ENCODE data around the gene RPL18A. TPM values are rescaled to one million over a fixed set of nuclear protein-coding genes. Genes with fewer than 3 reads are reported as not detected.

The RPL18A gene
- total RNA-seq, 2 donors from 2014 or later, result 1,406 to 1,485 TPM

DNA sequence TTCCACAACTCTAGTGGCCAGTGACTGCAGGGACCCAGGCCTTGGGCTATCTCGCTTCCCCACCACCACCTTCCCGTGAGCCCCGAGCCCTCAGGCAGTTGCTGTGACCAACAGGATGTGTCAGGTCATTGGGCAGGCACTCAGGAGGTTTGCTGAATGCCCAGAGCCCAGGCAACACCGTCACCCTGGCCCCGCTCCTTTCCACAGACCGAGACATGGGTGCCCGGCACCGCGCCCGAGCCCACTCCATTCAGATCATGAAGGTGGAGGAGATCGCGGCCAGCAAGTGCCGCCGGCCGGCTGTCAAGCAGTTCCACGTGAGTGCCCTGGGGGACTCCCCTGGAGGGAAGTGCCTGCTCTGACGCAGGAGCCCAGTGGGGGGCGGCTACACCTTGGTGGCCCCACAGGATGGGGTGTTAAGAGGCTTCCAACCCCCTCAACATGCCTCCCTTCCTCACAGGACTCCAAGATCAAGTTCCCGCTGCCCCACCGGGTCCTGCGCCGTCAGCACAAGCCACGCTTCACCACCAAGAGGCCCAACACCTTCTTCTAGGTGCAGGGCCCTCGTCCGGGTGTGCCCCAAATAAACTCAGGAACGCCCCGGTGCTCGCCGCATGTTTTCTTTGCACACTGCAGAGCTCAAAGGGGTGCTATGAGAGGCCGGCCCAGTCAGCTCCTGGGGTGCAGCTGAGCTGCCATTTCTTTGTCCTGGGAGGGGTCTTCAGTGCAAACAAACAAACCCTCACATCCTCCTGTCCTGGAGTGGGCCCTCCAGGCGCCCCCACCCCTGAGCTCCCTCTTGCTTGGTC is 3.2 kb downstream of the RPL18A start:
- no peak for ATAC-seq
- no peak for DNase-seq
- intact Hi-C loops (cut with DNase I, micrococcal nuclease), result loop anchor here in 1 of 2 donors (10.0 kb wide), 1 partner anchor 62 kb away; no protein-coding TSS in a partner anchor

DNA sequence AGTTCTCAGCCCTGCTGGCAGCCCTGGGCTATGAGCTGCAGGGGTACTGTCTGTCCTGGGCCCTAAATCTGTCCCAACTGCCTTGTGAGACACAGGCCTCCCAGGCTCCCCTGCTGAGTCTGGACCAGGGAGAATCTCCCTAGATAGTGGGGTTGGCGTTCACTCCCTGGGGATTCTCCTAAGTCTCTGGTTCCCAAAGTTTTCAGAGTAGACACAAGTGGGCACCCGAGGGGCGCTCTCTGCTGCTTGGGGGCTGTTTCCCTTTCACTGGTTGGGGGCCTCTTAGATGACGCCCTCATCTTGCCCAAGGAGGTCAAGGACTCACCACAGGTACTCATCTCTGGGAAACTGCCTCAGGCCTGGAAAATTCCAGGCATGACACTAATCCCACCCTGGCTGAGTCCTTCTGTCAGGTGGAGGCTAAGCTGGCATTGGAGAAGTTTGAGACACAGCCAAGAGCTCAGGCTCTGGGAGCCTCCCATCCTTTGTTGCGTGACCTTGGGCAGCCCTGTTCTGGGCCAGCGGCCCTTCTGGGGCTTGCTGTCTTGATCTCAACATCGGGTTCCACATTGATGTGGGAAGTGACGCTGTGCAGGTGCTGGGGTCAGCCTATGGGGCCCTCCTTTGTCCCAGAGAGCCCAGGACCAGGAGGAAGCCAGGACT is 3.9 kb downstream of the RPL18A start:
- intact Hi-C loops (cut with DNase I, micrococcal nuclease), result loop anchor here in 1 of 2 donors (10.0 kb wide), 1 partner anchor 61 kb away; no protein-coding TSS in a partner anchor
- ATAC-seq (no peak), DNase-seq (no peak)

DNA sequence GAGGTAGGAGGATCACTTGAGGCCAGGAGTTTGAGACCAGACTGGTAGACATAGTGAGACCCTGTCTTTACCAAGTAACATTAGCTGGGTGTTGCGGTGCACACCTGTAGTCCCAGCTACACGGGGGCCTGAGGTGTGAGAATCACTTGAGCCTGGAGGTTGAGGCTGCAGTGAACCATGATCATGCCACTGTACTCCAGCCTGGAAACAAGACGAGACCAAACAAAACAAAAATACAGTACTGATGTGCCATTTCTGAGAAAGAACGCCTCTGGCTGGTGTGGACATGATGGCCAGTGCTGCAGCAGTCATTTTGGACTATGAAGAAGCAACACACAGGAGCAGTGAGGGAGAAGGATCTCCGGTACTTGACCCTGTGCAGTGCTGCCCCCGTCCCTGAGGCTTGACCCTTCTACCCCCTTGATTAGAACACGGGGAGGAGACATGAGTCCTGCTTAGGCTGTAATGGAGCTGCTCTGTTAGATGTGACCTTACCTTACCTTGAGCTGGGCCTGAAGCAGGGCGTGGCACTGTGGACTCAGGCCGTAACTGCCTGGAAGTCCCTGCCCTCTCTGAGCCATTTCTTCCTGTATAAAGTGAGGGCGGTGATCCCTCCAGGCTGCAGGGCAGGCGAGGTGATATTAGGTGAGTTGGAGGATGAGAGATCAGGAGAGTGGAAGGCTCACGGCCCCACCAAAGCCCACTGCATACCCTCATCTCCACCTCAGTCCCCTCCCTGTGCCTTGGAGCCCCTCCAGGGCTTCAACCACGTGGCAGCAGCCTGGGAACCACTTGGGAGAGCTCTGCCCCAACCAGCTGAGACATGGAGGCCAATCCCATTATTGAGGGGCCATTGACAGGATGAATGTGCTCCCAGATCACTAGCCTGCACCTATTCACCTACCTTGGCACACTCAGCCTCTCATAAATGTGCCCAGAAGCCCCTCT is 5.9 kb downstream of the RPL18A start:
- ATAC-seq (peak; percentile 90), DNase-seq (peak; percentile 82 to 88)
- intact Hi-C loops (cut with DNase I, micrococcal nuclease), result loop anchor here (5.0 to 10.0 kb wide), 2 partner anchors 59 to 67 kb away; partner anchors contain the start of gene CCDC124 (in 1 of the 2)

DNA sequence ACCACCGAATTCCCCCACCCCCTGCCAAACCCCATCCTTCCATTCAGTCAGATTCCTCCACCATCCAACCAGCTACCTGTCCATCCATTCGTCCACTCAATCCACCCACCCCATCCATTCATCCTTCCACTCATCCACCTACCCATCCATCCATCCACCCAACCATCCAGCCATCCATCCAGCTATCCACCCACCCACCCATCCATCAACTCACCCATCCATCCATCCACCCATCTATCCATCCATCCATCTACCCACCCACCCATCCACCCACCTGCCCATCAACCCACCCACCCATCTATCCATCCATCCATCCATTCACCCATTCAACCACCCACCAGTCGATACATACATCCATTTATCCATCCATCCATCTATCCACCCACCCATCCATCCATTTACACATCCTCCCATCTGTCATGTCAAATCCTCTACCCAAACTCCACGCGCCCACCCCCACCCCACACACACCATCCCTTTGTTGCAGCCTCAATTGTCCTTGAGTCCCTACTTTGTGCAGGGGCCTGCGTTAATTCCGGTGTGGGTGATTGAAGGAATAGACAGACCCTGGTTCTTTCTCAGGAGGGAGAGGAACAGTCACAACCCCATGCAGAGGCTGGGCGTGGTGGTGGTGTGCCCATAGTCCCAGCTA is 6.7 kb downstream of the RPL18A start:
- ATAC-seq (no peak), DNase-seq (no peak)
- intact Hi-C loops (cut with DNase I, micrococcal nuclease), result loop anchor here (5.0 to 10.0 kb wide), 2 partner anchors 58 to 66 kb away; partner anchors contain the start of gene CCDC124 (in 1 of the 2)

DNA sequence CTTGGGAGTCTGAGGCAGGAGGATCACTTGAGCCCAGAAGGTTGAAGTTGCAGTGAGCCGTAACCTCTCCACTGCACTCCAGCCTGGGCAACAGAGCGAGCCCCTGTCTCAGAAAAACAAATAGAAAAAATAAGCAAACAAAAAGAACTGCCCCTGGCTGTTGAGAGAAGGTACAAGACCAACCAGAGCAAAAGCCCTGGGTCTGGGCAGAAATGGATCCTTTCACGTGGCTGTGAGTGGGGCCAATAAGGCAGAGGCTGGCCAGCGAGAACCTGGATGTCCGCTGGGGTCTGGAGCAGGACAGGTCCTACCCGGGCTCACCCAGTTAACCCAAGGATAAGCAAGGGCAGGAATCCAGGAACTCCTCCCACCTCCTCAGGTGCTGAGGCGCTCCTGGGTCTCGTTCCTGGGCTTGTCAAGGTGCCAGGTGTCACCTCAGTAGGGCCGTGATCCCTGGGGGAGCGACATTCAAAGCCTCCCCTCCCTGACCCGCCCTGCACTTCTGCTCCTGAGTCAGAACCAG is 7.3 kb downstream of the RPL18A start:
- intact Hi-C loops (cut with DNase I, micrococcal nuclease), result loop anchor here (5.0 to 10.0 kb wide), 2 partner anchors 58 to 65 kb away; partner anchors contain the start of gene CCDC124 (in 1 of the 2)
- DNase-seq (no peak), ATAC-seq (no peak)

DNA sequence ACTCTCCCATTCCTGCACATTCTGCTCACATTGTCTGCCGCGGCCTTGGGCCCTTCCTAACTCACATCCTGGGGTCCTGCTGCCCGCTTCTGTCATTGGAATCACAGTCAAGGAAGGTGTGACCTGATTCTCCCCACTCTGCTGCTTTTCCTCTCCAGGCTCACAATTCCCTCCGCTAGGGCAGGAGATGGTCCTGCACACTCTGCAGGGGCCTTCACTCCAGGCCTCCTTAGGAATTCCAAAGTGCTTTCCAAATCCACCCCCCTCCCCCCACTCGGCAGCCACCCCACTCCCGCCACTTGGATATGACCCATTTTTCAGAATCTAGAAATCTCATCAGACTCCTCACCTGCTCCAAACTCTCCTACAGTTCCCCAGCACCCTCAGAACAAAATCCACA is 9.0 kb downstream of the RPL18A start:
- intact Hi-C loops (cut with DNase I, micrococcal nuclease), result loop anchor here (5.0 to 10.0 kb wide), 2 partner anchors 56 to 64 kb away; partner anchors contain the start of gene CCDC124 (in 1 of the 2)
- ATAC-seq (no peak), DNase-seq (no peak)

DNA sequence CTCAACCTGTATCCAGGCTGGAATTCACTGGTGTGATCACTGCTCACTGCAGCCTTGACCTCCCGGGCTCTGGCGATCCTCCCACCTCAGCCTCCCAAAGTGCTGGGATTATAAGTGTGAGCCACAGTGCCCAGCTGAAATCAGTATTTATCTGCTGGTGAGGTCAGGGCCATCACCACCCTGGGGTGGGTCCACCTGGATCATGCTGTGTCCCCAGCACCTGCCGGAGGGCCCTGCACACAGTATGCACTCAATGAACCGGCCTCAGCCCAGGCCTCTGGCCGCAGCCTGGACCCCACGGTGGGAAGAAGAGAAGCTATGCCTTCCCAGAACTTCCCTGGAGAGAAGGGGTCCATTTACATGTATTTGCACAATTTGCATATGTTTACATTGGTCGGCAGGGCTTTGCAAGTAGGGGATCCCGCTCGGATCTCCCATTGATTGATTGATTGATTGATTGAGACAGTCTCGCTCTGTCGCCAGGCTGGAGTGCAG is 9.5 kb downstream of the RPL18A start:
- intact Hi-C loops (cut with DNase I, micrococcal nuclease), result loop anchor here (5.0 to 10.0 kb wide), 2 partner anchors 56 to 63 kb away; partner anchors contain the start of gene CCDC124 (in 1 of the 2)
- ATAC-seq (no peak), DNase-seq (no peak)

DNA sequence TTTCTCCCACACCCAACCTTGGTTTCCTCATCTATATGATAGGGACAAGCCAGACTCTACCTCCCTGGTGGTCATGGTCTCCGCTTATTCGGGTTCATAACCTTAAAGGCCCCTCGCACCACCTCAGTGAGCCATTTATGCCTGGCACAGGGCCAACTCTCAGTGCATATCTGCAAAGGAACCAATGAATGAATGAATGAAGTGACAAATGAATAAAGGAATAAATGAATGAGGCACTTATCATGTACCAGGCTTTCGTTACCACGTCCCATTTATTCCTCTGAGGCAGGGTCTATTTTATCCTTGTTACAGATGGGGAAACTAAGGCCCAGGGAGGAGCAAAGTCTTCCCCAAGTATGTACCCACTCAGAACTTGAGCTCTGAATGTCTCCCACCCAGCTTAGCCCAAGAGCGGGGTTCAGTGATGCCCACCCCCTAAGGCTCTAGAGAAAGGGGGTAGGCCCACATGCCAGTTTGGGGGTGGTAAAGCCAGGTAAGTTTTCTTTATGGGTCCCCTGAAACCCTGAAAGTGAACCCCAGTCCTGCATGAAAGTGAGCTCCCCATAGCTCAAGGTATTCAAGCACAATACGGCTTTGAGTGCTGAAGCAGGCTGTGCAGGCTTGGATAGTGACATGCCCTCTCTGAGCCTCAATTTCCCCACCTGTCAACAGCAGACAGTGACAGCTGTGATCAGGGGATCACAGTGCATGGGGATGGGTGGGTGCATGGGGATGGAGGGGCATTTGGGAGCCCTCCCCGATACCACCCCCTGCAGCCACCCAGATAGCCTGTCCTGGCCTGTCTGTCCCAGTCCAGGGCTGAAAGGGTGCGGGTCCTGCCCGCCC is 11.5 kb downstream of the RPL18A start:
- DNase-seq (no peak), ATAC-seq (no peak)
- intact Hi-C loops (cut with DNase I, micrococcal nuclease), result no loop called here

DNA sequence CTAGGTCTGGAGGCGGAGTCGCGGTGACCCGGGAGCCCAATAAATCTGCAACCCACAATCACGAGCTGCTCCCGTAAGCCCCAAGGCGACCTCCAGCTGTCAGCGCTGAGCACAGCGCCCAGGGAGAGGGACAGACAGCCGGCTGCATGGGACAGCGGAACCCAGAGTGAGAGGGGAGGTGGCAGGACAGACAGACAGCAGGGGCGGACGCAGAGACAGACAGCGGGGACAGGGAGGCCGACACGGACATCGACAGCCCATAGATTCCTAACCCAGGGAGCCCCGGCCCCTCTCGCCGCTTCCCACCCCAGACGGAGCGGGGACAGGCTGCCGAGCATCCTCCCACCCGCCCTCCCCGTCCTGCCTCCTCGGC is 12.2 kb downstream of the RPL18A start, which contains the start of gene SLC5A5:
Gene SLC5A5 (plus strand): TSS at position 68 of the 373 bp plus-strand sequence. CDS start 375 bp downstream, outside the sequence.
- ATAC-seq, result no peak
- intact Hi-C loops (cut with DNase I, micrococcal nuclease), result no loop called here

DNA sequence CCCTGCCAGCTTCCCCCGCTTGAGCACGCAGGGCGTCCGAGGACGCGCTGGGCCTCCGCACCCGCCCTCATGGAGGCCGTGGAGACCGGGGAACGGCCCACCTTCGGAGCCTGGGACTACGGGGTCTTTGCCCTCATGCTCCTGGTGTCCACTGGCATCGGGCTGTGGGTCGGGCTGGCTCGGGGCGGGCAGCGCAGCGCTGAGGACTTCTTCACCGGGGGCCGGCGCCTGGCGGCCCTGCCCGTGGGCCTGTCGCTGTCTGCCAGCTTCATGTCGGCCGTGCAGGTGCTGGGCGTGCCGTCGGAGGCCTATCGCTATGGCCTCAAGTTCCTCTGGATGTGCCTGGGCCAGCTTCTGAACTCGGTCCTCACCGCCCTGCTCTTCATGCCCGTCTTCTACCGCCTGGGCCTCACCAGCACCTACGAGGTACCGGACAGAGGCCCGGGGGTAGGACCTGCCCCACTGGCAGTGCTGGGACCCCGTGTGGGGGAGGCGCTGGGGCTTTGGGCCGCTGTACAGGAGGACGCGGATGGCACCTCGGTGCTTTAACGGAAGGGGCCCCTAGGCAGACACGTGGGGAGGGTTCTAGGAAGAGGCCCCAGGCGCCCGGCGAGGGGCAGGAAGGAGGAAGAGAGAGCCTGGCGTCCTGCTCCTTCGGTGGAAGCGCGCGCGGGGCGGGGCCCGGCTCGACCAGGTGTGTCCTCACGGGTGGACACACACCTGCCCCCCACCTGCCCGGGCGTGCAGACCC is 12.7 kb downstream of the RPL18A start:
- peak in 1 of 2 donors; percentile 41 for DNase-seq
- intact Hi-C loops (cut with DNase I, micrococcal nuclease), result no loop called here
- peak; percentile 34 for ATAC-seq

More for the DNA sequence above, 12.2 kb downstream of the RPL18A start, which contains the start of gene SLC5A5:
- DNase-seq, result no peak

DNA sequence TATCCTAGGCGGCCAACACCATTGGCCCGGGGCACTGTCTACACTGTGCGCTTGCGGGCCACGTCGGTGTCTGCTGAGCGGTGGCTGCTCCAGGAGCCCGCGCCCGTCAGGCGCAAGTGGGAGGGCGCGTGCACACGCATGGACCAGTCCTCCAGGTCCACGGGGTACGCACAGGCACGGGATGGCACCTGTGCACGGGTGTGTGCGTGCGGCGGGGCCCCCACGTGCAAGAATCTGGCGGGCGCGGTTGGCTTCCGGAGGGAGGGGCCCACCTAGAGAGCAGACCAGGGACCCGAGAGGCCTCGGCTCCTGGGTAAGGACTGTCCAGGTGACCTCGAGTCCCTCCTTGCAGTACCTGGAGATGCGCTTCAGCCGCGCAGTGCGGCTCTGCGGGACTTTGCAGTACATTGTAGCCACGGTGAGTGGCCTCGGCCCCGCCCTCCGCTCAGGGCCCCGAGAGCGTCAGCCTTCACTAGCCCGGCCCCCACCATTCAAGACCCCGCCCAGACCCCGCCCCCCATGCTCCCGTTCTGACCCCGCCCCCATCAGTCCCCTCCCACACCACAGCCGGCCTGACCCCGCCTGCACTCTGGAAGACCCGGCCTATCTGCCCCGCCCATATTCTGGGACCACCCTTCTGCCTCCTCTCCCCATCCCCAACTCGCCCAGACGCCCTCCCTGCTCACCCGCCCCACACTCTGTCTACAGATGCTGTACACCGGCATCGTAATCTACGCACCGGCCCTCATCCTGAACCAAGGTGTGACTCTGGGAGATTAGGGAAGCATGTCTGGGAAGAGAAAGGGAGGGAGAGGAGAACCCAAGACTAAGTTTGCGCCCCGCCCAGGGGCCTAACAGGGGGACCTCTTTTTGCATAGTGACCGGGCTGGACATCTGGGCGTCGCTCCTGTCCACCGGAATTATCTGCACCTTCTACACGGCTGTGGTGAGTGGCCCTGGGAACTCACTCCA is 14.4 kb downstream of the RPL18A start:
- DNase-seq (peak; percentile 43 to 72), ATAC-seq (peak; percentile 86)
- intact Hi-C loops (cut with DNase I, micrococcal nuclease), result no loop called here

DNA sequence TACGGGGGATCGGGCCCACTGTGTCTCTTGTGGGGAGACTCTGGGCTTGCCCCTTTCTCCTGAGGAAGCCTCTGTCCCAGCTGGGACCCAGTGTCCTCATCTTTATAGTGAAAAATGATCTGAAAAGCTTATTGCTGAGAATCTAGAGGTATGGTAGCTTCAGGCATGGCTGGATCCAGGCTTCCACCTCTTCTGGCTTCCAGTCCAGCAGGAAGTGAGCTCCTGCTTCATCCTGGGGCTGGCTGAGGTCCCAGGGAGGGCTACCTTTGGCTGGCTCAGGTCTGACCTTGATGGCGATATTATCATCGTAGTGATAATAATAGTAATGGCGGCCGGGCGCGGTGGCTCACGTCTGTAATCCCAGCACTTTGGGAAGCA is 15.0 kb downstream of the RPL18A start:
- no peak for ATAC-seq
- intact Hi-C loops (cut with DNase I, micrococcal nuclease), result no loop called here
- no peak for DNase-seq

DNA sequence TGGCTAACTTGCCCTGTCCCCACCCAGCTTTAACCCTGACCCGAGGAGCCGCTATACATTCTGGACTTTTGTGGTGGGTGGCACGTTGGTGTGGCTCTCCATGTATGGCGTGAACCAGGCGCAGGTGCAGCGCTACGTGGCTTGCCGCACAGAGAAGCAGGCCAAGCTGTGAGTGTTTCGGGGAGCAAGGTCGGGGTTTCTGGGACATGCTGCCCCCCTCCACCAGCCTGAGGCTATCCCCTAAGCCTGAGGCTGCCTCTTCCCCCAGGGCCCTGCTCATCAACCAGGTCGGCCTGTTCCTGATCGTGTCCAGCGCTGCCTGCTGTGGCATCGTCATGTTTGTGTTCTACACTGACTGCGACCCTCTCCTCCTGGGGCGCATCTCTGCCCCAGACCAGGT is 18.0 kb downstream of the RPL18A start:
- no peak for ATAC-seq
- DNase-seq, result no peak
- intact Hi-C loops (cut with DNase I, micrococcal nuclease), result no loop called here

DNA sequence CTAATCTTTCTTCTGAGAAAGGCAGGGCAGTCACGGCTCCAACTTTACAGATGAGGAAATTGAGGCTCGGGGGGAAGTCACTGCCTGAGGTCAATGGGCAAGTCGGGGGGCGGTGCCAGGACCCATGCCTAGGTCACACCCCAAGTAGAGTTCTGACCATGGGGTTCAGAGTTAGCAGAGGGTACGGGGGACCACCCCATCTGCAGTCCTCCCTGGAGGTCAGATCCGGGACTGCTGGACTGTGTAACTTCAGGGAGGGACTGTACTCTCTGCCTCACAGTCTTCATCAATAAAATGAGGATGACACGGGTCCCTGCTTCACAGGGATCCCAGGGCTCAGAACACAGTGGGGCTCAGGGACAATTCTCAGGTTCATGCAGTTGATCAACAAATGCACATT is 19.8 kb downstream of the RPL18A start:
- intact Hi-C loops (cut with DNase I, micrococcal nuclease), result no loop called here
- DNase-seq, result no peak
- no peak for ATAC-seq

DNA sequence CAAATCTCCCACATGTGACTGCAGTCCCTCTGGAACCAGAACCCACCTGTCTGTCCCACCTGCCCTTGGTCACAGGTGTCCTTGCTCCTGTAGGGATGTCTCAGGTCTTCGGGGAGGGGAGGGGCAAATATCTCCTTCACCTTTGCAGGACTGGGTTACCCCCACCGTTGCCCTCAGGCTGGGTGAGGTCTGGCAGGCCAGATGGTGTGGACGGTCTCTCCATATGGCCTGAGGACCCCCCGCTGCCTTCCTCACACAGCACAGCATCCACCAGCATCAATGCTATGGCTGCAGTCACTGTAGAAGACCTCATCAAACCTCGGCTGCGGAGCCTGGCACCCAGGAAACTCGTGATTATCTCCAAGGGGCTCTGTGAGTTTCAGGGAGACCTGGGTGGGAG is 22.0 kb downstream of the RPL18A start:
- ATAC-seq (no peak), DNase-seq (no peak)
- intact Hi-C loops (cut with DNase I, micrococcal nuclease), result no loop called here
